ENCODE results near the gene MAGI2.

The MAGI2 gene

GRCh38 chr7:79453558-79454360 lies at the start of gene MAGI2:
Gene MAGI2 (minus strand): TSS chr7:79453667. CDS start chr7:79453320, 347 bp downstream.
- DNase-seq, result peak; percentile 58

GRCh38 chr7:79502151-79502550 lies 48.7 kb upstream of the MAGI2 start:
- DNase-seq, result no peak

GRCh38 chr7:79500759-79501158 lies 47.3 kb upstream of the MAGI2 start:
- DNase-seq, result no peak

GRCh38 chr7:79497728-79498127 lies 44.3 kb upstream of the MAGI2 start:
- no peak for DNase-seq

- DNase-seq, result no peak
These were observed 42.2 kb upstream of the MAGI2 start for GRCh38 chr7:79495544-79496272.

GRCh38 chr7:79494046-79494445 lies 40.6 kb upstream of the MAGI2 start:
- no peak for DNase-seq

GRCh38 chr7:79489371-79489770 lies 35.9 kb upstream of the MAGI2 start:
- no peak for DNase-seq

- DNase-seq, result no peak
These were observed 24.9 kb upstream of the MAGI2 start for GRCh38 chr7:79478386-79478785.

- no peak for DNase-seq
These were observed 22.0 kb upstream of the MAGI2 start for GRCh38 chr7:79475455-79475854.

- DNase-seq, result no peak
These were observed 18.2 kb upstream of the MAGI2 start for GRCh38 chr7:79471699-79472098.

- no peak for DNase-seq
These were observed 17.8 kb upstream of the MAGI2 start for GRCh38 chr7:79471283-79471682.

- no peak for DNase-seq
These were observed 12.1 kb upstream of the MAGI2 start for GRCh38 chr7:79465551-79465950.

- no peak for DNase-seq
These were observed 10.6 kb upstream of the MAGI2 start for GRCh38 chr7:79464051-79464450.

GRCh38 chr7:79462390-79462789 lies 8.9 kb upstream of the MAGI2 start:
- no peak for DNase-seq

- no peak for DNase-seq
These were observed 8.2 kb upstream of the MAGI2 start for GRCh38 chr7:79461660-79462059.

- no peak for DNase-seq
These were observed 5.9 kb upstream of the MAGI2 start for GRCh38 chr7:79459381-79459780.

GRCh38 chr7:79458796-79459195 lies 5.3 kb upstream of the MAGI2 start:
- no peak for DNase-seq

- DNase-seq, result no peak
These were observed 1.8 kb upstream of the MAGI2 start for GRCh38 chr7:79455173-79455790.

GRCh38 chr7:79454361-79454960 lies 994 bp upstream of the MAGI2 start:
- peak; percentile 49 for DNase-seq

GRCh38 chr7:79453266-79453557 lies 255 bp downstream of the MAGI2 start:
- DNase-seq, result no peak

GRCh38 chr7:79452495-79453265 lies 787 bp downstream of the MAGI2 start:
- peak; percentile 47 for DNase-seq

- DNase-seq, result peak; percentile 66
These were observed 1.4 kb downstream of the MAGI2 start for GRCh38 chr7:79452032-79452494.

- no peak for DNase-seq
These were observed 1.9 kb downstream of the MAGI2 start for GRCh38 chr7:79451580-79451979.
